ENCODE data around the gene GNG5. TPM values are rescaled to one million over a fixed set of nuclear protein-coding genes. Genes with fewer than 3 reads are reported as not detected.
A peak's percentile ranks its signal among the peaks of the same experiment; 100 is the strongest.
"Not testable (repeated sequence)": the region's sequence is repeated elsewhere in the genome, so short reads cannot be mapped to it uniquely, and the experiment has no call there.

The GNG5 gene
- total and polyA plus RNA-seq, 3 experiments from 2014 or later = 123 to 249 (median 128) TPM

DNA sequence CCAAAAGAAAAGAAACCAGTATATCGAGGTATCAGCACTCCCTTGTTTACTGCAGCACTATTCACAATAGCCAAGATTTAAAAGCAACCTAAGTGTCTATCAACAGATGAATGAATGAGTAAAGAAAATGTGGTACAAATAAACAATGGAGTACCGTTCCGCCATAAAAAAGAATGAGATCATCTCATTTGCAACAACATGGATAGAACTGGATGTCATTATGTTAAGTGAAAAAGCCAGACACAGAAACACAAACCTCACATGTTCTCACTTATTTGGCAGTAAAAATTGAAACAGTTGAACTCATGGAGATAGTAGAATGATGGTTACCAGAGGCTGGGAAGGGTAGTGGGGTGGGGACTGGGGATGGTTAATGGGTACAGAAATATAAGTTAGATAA lies 4.3 kb upstream of the GNG5 start:
- H3K4me3 ChIP-seq (ENCODE audit: low read length) = no peak overlapping the region

DNA sequence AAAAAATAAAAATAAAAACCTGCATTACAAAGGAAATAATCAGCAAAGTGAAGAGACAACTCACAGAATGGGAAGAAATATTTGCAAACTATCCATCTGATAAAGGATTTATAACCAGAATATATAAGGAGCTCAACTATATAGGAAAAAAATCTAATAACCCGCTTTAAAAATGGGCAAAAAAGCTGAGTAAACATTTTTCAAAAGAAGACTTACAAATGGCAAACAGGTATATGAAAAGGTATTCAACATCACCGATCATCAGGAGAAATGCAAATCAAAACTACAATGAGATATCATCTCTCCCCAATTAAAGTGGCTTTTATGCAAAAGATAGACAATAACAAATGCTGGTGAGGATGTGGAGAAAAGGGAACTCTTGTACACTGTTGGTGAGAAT lies 3.8 kb upstream of the GNG5 start:
- H3K27ac Mint-ChIP-seq = no peak overlapping the region
- DNase-seq = no peak
- no peaks in the 10 kb centered on the region for H3K27me3 Mint-ChIP-seq
- no peak overlapping the region for H3K27ac ChIP-seq (ENCODE audit: low read depth, low read length)
- no peaks in the 10 kb centered on the region for H3K36me3 ChIP-seq (ENCODE audit: insufficient read depth, low read length)
- H3K4me1 ChIP-seq (ENCODE audit: insufficient read depth, low read length) = peaks cover 6% of the 10 kb centered on the region
- no peaks in the 10 kb centered on the region for H3K27me3 ChIP-seq (ENCODE audit: insufficient read depth, low read length, poor library complexity, severe bottlenecking)
- no peak overlapping the region for H3K4me3 ChIP-seq (ENCODE audit: low read length)
- POLR2A ChIA-PET = no interaction called here
- CTCF ChIA-PET = interaction anchor here (1.1 kb wide), 1 partner anchor 20 kb away, joined by 3 read pairs; no protein-coding TSS in a partner anchor
- peak overlapping the region in 1 of 7 donors; percentile 25 for H3K4me3 Mint-ChIP-seq
- peaks cover 0 to 5% (median 0%) of the 10 kb centered on the region in 5 donors for H3K9me3 Mint-ChIP-seq
- peaks cover 0 to 12% (median 0%) of the 10 kb centered on the region in 3 donors for H3K36me3 Mint-ChIP-seq
- H3K9me3 ChIP-seq (ENCODE audit: low read length) = no peaks in the 10 kb centered on the region
- peaks cover 12 to 16% (median 12%) of the 10 kb centered on the region in 3 donors for H3K4me1 Mint-ChIP-seq

More for the DNA sequence above, 4.3 kb upstream of the GNG5 start:
- Mint-ChIP-seq H3K27ac (peak overlapping the region in 1 of 8 donors; percentile 9), H3K36me3 (peaks cover 0 to 7% (median 0%) of the 10 kb centered on the region in 3 donors), H3K9me3 (peaks cover 0 to 5% (median 0%) of the 10 kb centered on the region in 5 donors), H3K4me1 (peaks cover 8 to 14% (median 10%) of the 10 kb centered on the region in 3 donors), H3K4me3 (peak overlapping the region in 1 of 7 donors; percentile 25), H3K27me3 (no peaks in the 10 kb centered on the region)
- H3K4me1 ChIP-seq (ENCODE audit: insufficient read depth, low read length) = peaks cover 6% of the 10 kb centered on the region
- H3K27ac ChIP-seq (ENCODE audit: low read depth, low read length) = no peak overlapping the region
- H3K36me3 ChIP-seq (ENCODE audit: insufficient read depth, low read length) = no peaks in the 10 kb centered on the region
- ChIA-PET POLR2A (no interaction called here), CTCF (interaction anchor here (1.1 kb wide), 1 partner anchor 19 kb away, joined by 3 read pairs; no protein-coding TSS in a partner anchor)
- no peak for DNase-seq
- no peaks in the 10 kb centered on the region for H3K9me3 ChIP-seq (ENCODE audit: low read length)
- H3K27me3 ChIP-seq (ENCODE audit: insufficient read depth, low read length, poor library complexity, severe bottlenecking) = no peaks in the 10 kb centered on the region

DNA sequence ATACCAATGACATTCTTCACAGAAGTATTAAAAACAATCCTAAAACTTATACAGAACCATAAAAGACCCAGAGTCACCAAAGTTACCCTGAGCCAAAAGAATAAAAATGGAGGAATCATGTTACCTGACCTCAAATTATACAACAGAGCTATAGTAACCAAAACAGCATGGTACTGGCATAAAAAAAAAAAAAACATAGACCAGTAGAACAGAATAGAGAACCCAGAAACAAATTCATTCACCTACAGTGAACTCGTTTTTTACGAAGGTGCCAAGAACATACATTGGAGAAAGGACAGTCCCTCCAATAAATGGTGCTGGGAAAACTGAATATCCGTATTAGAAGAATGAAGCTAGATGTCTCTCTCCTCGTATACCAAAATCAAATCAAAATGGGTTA lies 2.6 kb upstream of the GNG5 start:
- no peak for DNase-seq
- no peaks in the 10 kb centered on the region for H3K36me3 ChIP-seq (ENCODE audit: insufficient read depth, low read length)
- ChIA-PET CTCF (no interaction called here), POLR2A (interaction anchor here (0.6 kb wide), 1 partner anchor 413 kb away, joined by 3 read pairs; no protein-coding TSS in a partner anchor)
- peaks cover 23 to 27% (median 24%) of the 10 kb centered on the region in 3 donors for H3K4me1 Mint-ChIP-seq
- no peaks in the 10 kb centered on the region for H3K27me3 Mint-ChIP-seq
- H3K9me3 ChIP-seq (ENCODE audit: low read length) = no peaks in the 10 kb centered on the region
- H3K4me3 Mint-ChIP-seq = no peak overlapping the region
- no peak overlapping the region for H3K4me3 ChIP-seq (ENCODE audit: low read length)
- H3K27ac ChIP-seq (ENCODE audit: low read depth, low read length) = no peak overlapping the region
- peaks cover 0 to 14% (median 0%) of the 10 kb centered on the region in 3 donors for H3K36me3 Mint-ChIP-seq
- H3K4me1 ChIP-seq (ENCODE audit: insufficient read depth, low read length) = peaks cover 15% of the 10 kb centered on the region
- H3K27me3 ChIP-seq (ENCODE audit: insufficient read depth, low read length, poor library complexity, severe bottlenecking) = no peaks in the 10 kb centered on the region
- H3K9me3 Mint-ChIP-seq = peaks cover 0 to 5% (median 0%) of the 10 kb centered on the region in 5 donors
- H3K27ac Mint-ChIP-seq = no peak overlapping the region

DNA sequence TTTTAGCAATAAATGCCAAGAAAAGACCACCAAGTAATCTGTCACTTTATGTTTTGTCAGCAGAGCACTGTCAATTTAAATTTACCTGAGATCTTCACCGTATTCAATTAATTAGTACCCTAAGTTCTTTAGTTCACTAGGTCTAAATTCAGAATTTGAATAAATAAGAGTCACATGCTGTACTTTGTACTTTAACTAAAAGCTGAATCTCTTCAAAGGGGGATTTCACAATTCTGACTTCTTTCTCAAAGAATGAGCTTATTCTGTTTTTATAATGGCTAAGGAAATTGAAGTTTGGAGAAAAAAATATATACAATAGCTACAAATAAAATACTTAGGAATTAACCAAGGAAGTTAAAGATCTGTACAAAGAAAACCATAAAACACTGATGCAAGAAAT lies 2.1 kb upstream of the GNG5 start:
- H3K27ac ChIP-seq (ENCODE audit: low read depth, low read length) = no peak overlapping the region
- peaks cover 0 to 5% (median 0%) of the 10 kb centered on the region in 5 donors for H3K9me3 Mint-ChIP-seq
- H3K36me3 ChIP-seq (ENCODE audit: insufficient read depth, low read length) = no peaks in the 10 kb centered on the region
- H3K27me3 Mint-ChIP-seq = no peaks in the 10 kb centered on the region
- H3K9me3 ChIP-seq (ENCODE audit: low read length) = no peaks in the 10 kb centered on the region
- H3K4me3 ChIP-seq (ENCODE audit: low read length) = no peak overlapping the region
- peaks cover 28 to 32% (median 29%) of the 10 kb centered on the region in 3 donors for H3K4me1 Mint-ChIP-seq
- CTCF ChIA-PET = no interaction called here
- peaks cover 0 to 14% (median 0%) of the 10 kb centered on the region in 3 donors for H3K36me3 Mint-ChIP-seq
- peak overlapping the region in 3 of 8 donors; percentile 21 to 51 (median 22) for H3K27ac Mint-ChIP-seq
- no peaks in the 10 kb centered on the region for H3K27me3 ChIP-seq (ENCODE audit: insufficient read depth, low read length, poor library complexity, severe bottlenecking)
- H3K4me3 Mint-ChIP-seq = peak overlapping the region in 4 of 7 donors; percentile 6 to 75 (median 38)
- H3K4me1 ChIP-seq (ENCODE audit: insufficient read depth, low read length) = peaks cover 20% of the 10 kb centered on the region
- no peak for DNase-seq
- POLR2A ChIA-PET = no interaction called here

DNA sequence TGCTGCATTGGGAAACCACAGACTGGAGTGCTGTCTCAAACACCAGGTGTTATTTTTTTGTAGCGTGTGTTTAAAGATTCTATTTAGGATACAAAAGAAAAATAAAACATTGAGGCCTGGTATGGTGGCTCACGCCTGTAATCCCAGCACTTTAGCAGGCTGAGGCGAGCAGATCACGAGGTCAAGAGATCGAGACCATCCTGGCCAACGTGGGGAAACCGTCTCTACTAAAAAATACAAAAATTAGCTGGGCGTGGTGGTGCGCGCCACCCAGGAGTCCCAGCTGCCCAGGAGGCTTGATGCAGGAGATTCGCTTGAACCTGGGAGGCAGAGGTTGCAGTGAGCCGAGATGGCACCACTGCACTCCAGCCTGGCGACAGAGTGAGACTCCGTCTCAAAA lies 1.5 kb upstream of the GNG5 start:
- peak overlapping the region in 1 of 7 donors; percentile 75 for H3K4me3 Mint-ChIP-seq
- H3K36me3 ChIP-seq (ENCODE audit: insufficient read depth, low read length); H3K27me3 Mint-ChIP-seq; H3K9me3 ChIP-seq (ENCODE audit: low read length); H3K4me3 ChIP-seq (ENCODE audit: low read length); CTCF ChIA-PET; POLR2A ChIA-PET; H3K9me3 Mint-ChIP-seq; DNase-seq; H3K27me3 ChIP-seq (ENCODE audit: insufficient read depth, low read length, poor library complexity, severe bottlenecking): not testable (repeated sequence)
- H3K36me3 Mint-ChIP-seq = peaks cover 0 to 14% (median 0%) of the 10 kb centered on the region in 3 donors
- Histone ChIP-seq H3K4me1 (ENCODE audit: insufficient read depth, low read length) (peaks cover 26% of the 10 kb centered on the region), H3K27ac (ENCODE audit: low read depth, low read length) (peak overlapping the region; percentile 77)
- H3K4me1 Mint-ChIP-seq = peaks cover 35 to 39% (median 35%) of the 10 kb centered on the region in 3 donors
- peak overlapping the region in 1 of 8 donors; percentile 51 for H3K27ac Mint-ChIP-seq

DNA sequence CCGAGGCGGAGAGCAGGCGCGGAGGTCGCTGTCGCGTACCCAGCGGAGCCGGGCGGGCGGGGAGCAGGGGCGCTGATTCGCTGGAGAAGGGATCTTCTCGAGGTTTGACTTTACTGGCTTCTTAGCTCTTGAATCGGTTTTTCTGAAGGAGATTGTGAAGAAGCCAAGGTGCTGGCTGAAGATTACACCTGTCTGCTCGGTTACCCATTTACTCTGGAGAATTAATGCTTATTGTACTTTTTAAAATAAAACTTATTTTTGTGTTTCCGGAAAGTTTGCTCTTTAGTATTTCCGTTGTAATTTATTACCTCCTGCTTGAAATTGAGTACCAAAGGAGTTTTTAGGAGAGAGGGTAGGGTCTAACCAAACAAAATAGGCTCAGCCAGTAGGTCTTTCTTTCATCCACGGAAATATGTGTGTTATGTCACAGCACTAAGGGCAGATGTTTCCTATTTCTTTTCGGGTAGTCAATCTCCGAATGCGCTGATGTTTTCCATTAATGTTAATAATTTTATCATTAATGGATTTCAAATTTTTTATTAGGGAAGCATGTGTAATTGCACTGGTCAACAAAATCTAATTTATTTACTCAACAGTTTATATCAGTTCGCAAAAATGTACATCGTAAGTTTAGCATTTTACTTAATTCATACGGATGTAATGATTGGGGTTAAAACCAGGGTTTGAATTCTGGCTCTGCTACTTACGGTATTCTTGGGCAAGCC lies 510 bp upstream of the GNG5 start:
- peaks cover 32% of the 10 kb centered on the region for H3K4me1 ChIP-seq (ENCODE audit: insufficient read depth, low read length)
- Mint-ChIP-seq H3K4me3 (peak overlapping the region; percentile 95 to 99 (median 97)), H3K36me3 (peaks cover 0 to 14% (median 0%) of the 10 kb centered on the region in 3 donors), H3K27me3 (no peaks in the 10 kb centered on the region), H3K9me3 (peaks cover 0 to 5% (median 0%) of the 10 kb centered on the region in 5 donors), H3K4me1 (peaks cover 38 to 46% (median 40%) of the 10 kb centered on the region in 3 donors), H3K27ac (peak overlapping the region; percentile 94 to 100 (median 97))
- peak overlapping the region; percentile 77 for H3K27ac ChIP-seq (ENCODE audit: low read depth, low read length)
- H3K27me3 ChIP-seq (ENCODE audit: insufficient read depth, low read length, poor library complexity, severe bottlenecking) = no peaks in the 10 kb centered on the region
- H3K4me3 ChIP-seq (ENCODE audit: low read length) = peak overlapping the region; percentile 91
- DNase-seq = no peak
- H3K9me3 ChIP-seq (ENCODE audit: low read length) = no peaks in the 10 kb centered on the region
- H3K36me3 ChIP-seq (ENCODE audit: insufficient read depth, low read length) = no peaks in the 10 kb centered on the region
- ChIA-PET POLR2A (interaction anchor here (0.5 to 2.4 kb wide), 5 partner anchors 27 to 67 kb away, joined by 3 to 32 read pairs (median 5); partner anchors contain the start of genes CTBS and RPF1), CTCF (interaction anchor here (1.0 to 2.5 kb wide), 8 partner anchors 9 to 366 kb away, joined by 3 to 12 read pairs (median 6); partner anchors contain the start of genes CTBS and PRKACB)

DNA sequence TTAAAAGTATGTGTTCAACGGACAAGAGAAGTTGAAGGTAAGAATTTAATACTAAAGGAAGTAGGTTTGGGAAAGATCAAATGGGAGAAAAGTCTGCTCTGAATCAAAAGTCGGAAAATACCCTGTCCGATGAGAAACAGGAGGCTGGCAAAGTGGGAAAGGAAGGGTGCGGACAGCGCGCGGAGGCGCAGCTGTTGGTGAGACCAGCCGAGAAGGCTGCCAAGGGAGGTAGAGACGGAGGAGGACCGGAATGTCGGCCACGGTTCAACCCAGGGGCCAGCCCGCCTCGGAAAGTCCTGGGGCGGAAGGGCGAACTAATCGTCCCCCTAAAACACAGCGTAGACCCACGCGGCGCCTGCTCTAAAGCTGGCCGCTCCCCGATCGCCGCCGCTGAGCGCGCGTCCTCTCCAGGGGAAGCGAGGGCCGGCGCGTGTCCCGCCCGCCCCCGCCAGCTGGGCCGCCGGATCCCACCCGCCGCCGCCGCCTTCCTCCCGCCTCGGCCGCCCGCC lies 834 bp downstream of the GNG5 start:
- Mint-ChIP-seq H3K4me3 (peak overlapping the region; percentile 95 to 99 (median 97)), H3K27me3 (no peaks in the 10 kb centered on the region), H3K4me1 (peaks cover 49 to 60% (median 51%) of the 10 kb centered on the region in 3 donors), H3K9me3 (peaks cover 0 to 5% (median 0%) of the 10 kb centered on the region in 5 donors), H3K36me3 (peaks cover 0 to 23% (median 4%) of the 10 kb centered on the region in 3 donors), H3K27ac (peak overlapping the region; percentile 94 to 100 (median 97))
- ChIA-PET CTCF (interaction anchor here (1.0 to 2.5 kb wide), 8 partner anchors 14 to 364 kb away, joined by 3 to 12 read pairs (median 6); partner anchors contain the start of genes CTBS and PRKACB), POLR2A (interaction anchor here (0.6 to 2.4 kb wide), 7 partner anchors 26 to 771 kb away, joined by 3 to 32 read pairs (median 5); partner anchors contain the start of genes BCL10, CTBS, PRKACB and RPF1)
- peak overlapping the region; percentile 77 for H3K27ac ChIP-seq (ENCODE audit: low read depth, low read length)
- H3K36me3 ChIP-seq (ENCODE audit: insufficient read depth, low read length) = no peaks in the 10 kb centered on the region
- peak overlapping the region; percentile 91 for H3K4me3 ChIP-seq (ENCODE audit: low read length)
- DNase-seq = no peak
- H3K4me1 ChIP-seq (ENCODE audit: insufficient read depth, low read length) = peaks cover 32% of the 10 kb centered on the region
- no peaks in the 10 kb centered on the region for H3K27me3 ChIP-seq (ENCODE audit: insufficient read depth, low read length, poor library complexity, severe bottlenecking)
- no peaks in the 10 kb centered on the region for H3K9me3 ChIP-seq (ENCODE audit: low read length)

Measured in CD8-positive, alpha-beta memory T cell (primary cell).